ENCODE measurements around the gene IFFO2.

IFFO2 gene

DNA sequence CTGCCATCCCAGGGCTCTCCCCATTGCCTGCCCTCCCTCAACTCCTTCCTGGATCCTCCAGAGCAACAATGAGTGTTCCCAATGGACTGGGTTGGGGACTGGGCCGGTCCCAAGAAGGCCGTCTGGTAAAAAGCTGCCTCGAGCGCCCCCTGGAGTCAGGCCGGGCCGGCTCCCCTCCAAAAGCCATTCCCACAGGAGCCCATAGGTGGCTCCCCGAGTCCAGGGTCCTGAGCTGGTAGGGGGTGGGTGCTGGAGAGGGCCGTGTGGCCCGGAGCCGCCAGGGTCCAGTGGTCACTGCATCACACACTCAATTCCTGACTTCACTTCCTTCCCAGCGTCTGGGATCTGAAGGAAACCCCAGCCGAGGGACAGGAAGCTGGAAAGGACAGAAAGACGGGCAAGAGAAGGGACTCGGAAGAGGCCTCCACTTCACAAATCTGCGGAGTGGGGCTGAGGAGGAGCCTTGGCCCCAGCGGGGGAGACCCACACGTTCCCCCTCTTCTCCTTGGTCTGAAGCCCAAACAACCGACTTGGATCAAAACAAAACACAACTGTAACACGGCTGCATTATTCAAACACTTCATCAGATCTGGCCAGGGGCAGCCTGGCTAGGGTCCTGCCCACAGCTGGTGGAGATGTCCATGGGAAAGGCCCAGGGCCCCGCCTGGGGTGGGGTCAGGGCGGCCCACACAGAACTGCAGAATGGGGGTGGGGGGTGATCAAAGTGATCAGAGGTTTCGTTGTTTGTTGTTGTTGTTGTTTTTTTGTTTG is 43.2 kb downstream of the IFFO2 start:
- TF ChIP-seq, protein P1, sequence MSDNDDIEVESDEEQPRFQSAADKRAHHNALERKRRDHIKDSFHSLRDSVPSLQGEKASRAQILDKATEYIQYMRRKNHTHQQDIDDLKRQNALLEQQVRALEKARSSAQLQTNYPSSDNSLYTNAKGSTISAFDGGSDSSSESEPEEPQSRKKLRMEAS (IDR thresholded peaks at IDR 0.05), result 0 out of 2 replicates have a peak, but pooled peaks have one; percentile 14
- TF ChIP-seq NFIC (IDR thresholded peaks at IDR 0.05), result no peak
- peak; percentile 88 for TF ChIP-seq RAD21 (IDR thresholded peaks at IDR 0.05; ENCODE audit: low read depth)

DNA sequence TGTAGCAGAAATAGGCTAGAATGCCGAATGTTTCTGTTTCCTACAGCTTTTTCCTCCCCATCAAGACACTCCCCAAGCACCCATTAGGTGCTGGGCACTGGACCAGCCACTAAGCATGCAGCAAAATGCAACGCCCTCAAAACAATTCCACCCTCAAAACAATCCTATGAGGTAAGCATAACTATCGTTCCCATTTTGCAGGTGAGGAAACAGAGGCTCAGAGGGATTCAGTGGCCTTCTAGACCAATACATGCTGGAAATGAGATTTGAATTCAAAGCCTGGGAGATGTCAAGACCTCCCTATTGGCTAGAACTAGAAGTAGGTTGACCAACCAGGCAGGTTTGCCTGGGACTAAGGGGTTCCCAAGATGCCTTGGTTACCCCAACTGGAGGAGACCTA is 43.9 kb downstream of the IFFO2 start:
- no peak for TF ChIP-seq TAF1 (IDR thresholded peaks at IDR 0.05; ENCODE audit: low read depth)
- no peak for TF ChIP-seq TCF12 (IDR thresholded peaks at IDR 0.05; ENCODE audit: low read depth)
- TF ChIP-seq, protein P2, sequence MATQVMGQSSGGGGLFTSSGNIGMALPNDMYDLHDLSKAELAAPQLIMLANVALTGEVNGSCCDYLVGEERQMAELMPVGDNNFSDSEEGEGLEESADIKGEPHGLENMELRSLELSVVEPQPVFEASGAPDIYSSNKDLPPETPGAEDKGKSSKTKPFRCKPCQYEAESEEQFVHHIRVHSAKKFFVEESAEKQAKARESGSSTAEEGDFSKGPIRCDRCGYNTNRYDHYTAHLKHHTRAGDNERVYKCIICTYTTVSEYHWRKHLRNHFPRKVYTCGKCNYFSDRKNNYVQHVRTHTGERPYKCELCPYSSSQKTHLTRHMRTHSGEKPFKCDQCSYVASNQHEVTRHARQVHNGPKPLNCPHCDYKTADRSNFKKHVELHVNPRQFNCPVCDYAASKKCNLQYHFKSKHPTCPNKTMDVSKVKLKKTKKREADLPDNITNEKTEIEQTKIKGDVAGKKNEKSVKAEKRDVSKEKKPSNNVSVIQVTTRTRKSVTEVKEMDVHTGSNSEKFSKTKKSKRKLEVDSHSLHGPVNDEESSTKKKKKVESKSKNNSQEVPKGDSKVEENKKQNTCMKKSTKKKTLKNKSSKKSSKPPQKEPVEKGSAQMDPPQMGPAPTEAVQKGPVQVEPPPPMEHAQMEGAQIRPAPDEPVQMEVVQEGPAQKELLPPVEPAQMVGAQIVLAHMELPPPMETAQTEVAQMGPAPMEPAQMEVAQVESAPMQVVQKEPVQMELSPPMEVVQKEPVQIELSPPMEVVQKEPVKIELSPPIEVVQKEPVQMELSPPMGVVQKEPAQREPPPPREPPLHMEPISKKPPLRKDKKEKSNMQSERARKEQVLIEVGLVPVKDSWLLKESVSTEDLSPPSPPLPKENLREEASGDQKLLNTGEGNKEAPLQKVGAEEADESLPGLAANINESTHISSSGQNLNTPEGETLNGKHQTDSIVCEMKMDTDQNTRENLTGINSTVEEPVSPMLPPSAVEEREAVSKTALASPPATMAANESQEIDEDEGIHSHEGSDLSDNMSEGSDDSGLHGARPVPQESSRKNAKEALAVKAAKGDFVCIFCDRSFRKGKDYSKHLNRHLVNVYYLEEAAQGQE (IDR thresholded peaks at IDR 0.05; ENCODE audit: low read depth), result no peak
- TF ChIP-seq, protein P1 (IDR thresholded peaks at IDR 0.05), result no peak
- no peak for TF ChIP-seq CREB1 (IDR thresholded peaks at IDR 0.05; ENCODE audit: low read depth)
- no peak for TF ChIP-seq NFIC (IDR thresholded peaks at IDR 0.05)
- TF ChIP-seq EP300 (IDR thresholded peaks at IDR 0.05; ENCODE audit: borderline replicate concordance), result no peak
- TF ChIP-seq, protein P3, sequence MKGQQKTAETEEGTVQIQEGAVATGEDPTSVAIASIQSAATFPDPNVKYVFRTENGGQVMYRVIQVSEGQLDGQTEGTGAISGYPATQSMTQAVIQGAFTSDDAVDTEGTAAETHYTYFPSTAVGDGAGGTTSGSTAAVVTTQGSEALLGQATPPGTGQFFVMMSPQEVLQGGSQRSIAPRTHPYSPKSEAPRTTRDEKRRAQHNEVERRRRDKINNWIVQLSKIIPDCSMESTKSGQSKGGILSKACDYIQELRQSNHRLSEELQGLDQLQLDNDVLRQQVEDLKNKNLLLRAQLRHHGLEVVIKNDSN (IDR thresholded peaks at IDR 0.05), result no peak
- no peak for TF ChIP-seq TEAD4 (IDR thresholded peaks at IDR 0.05)
- TF ChIP-seq ZBTB7A (IDR thresholded peaks at IDR 0.05; ENCODE audit: low read depth), result no peak
- no peak for TF ChIP-seq CEBPB (IDR thresholded peaks at IDR 0.05)
- TF ChIP-seq RAD21 (IDR thresholded peaks at IDR 0.05; ENCODE audit: low read depth), result no peak
- no peak for TF ChIP-seq YY1 (IDR thresholded peaks at IDR 0.05; ENCODE audit: low read depth)

DNA sequence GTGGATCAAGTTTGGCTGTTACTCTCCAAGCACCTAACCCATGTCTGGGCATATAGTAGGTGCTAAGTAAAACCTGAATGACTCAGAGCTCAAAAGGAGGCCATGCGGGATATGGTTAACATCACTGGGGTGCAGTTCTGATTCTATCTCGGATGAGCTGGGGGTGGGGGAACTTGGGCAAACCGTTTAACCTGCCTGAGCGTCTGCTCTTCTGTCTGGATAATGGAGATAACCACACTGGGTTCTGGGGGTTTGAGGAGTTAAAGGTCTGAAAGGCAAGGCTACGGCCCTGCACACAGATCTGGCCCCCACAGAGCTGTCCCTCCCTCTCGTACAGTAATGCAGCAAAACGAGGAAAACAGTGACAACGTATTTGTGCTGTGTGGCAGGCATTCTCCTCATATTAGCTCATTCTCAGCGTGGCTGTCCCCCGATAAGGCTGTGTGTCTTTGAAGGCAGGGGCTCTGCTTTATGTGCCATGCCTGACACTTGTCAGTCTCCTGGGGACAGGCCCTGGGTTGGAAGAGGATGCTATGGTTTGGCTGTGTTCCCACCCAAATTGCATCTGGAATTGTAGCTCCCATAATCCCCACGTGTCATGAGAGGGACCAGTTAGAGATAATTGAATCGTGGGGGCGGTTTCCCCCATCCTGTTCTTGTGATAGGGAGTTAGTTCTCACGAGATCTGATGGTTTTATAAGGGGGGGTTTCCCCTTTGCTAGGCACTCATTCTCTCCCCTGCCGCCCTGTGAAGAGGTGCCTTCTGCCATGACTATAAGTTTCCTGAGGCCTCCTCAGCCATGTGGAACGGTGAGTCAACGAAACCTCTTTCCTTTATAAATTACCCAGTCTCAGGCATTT is 47.3 kb downstream of the IFFO2 start:
- TF ChIP-seq, protein P2 (IDR thresholded peaks at IDR 0.05; ENCODE audit: low read depth), result no peak
- no peak for TF ChIP-seq CREB1 (IDR thresholded peaks at IDR 0.05; ENCODE audit: low read depth)
- TF ChIP-seq TAF1 (IDR thresholded peaks at IDR 0.05; ENCODE audit: low read depth), result no peak
- no peak for TF ChIP-seq TCF12 (IDR thresholded peaks at IDR 0.05; ENCODE audit: low read depth)
- no peak for TF ChIP-seq EP300 (IDR thresholded peaks at IDR 0.05; ENCODE audit: borderline replicate concordance)
- TF ChIP-seq NFIC (IDR thresholded peaks at IDR 0.05), result no peak
- TF ChIP-seq, protein P1 (IDR thresholded peaks at IDR 0.05), result no peak
- no peak for TF ChIP-seq EGR1 (IDR thresholded peaks at IDR 0.05)
- TF ChIP-seq, protein P3 (IDR thresholded peaks at IDR 0.05), result no peak
- no peak for TF ChIP-seq FOXM1 (IDR thresholded peaks at IDR 0.05; ENCODE audit: borderline replicate concordance, low read depth)
- no peak for TF ChIP-seq CEBPB (IDR thresholded peaks at IDR 0.05)

DNA sequence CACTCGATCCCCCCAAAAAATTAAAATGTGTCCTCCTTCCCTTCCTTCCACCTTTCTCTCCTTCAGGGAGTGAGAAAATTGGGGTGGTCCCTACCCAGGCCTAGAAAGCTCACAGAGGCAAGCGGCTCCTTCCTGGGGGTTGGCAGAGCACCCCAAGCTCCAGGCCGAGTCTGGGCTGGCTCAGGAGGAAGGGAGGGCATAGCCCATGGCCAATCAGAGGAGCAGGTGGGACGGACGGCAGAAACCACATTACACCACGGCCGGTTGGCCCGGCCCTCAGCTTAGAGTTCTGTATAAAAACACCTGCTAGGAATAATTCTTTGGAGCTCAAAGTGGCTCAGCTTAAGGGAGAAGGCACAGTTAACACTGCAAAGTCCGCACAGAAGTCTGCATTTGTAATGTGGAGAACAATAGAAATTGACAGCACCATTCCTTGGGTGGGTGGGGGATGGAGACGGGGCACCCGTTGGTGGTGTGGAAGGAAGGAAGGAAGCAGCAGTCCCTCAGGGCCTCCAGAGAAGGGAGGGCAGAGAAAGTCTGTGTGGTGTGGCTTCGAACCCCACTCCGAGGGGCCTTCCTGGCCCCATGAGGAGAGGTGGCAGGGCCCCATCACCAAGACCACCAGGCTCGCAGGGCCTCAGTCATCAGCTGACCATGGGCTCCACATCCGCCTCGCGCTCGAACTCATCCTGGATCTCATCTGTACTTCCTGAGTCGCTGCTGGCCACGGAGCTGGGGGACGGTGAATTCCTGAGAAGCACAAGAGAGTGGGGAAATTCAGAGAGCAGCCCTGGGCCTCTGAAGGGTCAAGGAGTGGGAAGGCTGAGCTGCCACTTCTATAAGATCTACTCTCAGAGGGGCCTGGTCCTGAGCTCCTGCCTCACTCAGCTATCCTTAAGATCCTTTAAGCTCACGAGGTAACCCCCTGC is 48.3 kb downstream of the IFFO2 start:
- TF ChIP-seq EGR1 (IDR thresholded peaks at IDR 0.05) (no peak), NFIC (IDR thresholded peaks at IDR 0.05) (no peak), TEAD4 (IDR thresholded peaks at IDR 0.05) (no peak), TAF1 (IDR thresholded peaks at IDR 0.05; ENCODE audit: low read depth) (no peak)
- TF ChIP-seq, protein P2 (IDR thresholded peaks at IDR 0.05; ENCODE audit: low read depth), result no peak

Measured in Ishikawa (cell line).